ENCODE data around the gene STATH.
"Not testable (repeated sequence)": the region's sequence is repeated elsewhere in the genome, so short reads cannot be mapped to it uniquely, and the experiment has no call there.

The STATH gene

GRCh38 chr4:69995526-69996016, at the start of gene STATH:
STATH (plus strand) TSS chr4:69995966; CDS start chr4:69998438, 2,472 bp downstream.
- DNase-seq: no peak

GRCh38 chr4:69951602-69952001, 44.2 kb upstream of the STATH start:
- DNase-seq: no peak

- no peak for DNase-seq
Measured at GRCh38 chr4:69957209-69957608, 38.6 kb upstream of the STATH start.

- DNase-seq: no peak
Measured at GRCh38 chr4:69965628-69966027, 30.1 kb upstream of the STATH start, which contains the start of gene CSN2. CSN2 (minus strand) TSS chr4:69965728; CDS start chr4:69960995, 4,733 bp downstream.

GRCh38 chr4:69970071-69970470, 25.7 kb upstream of the STATH start:
- no peak for DNase-seq

GRCh38 chr4:69974631-69975030, 21.1 kb upstream of the STATH start:
- no peak for DNase-seq

GRCh38 chr4:69977582-69977981, 18.2 kb upstream of the STATH start:
- DNase-seq: no peak

GRCh38 chr4:69984030-69984443, 11.7 kb upstream of the STATH start:
- DNase-seq: no peak

GRCh38 chr4:69986663-69987062, 9.1 kb upstream of the STATH start:
- DNase-seq: no peak

- no peak for DNase-seq
Measured at GRCh38 chr4:69991016-69991415, 4.8 kb upstream of the STATH start.

- no peak for DNase-seq
Measured at GRCh38 chr4:69994782-69995181, 984 bp upstream of the STATH start.

- no peak for DNase-seq
Measured at GRCh38 chr4:69999420-69999819, 3.7 kb downstream of the STATH start.

GRCh38 chr4:70000711-70001110, 4.9 kb downstream of the STATH start:
- DNase-seq: no peak

- DNase-seq: no peak
Measured at GRCh38 chr4:70002507-70002906, 6.7 kb downstream of the STATH start.

GRCh38 chr4:70008771-70009170, 13.0 kb downstream of the STATH start:
- DNase-seq: no peak

- not testable (repeated sequence) for DNase-seq
Measured at GRCh38 chr4:70019006-70019405, 23.2 kb downstream of the STATH start.

- no peak for DNase-seq
Measured at GRCh38 chr4:70023218-70023617, 27.5 kb downstream of the STATH start.

- DNase-seq: no peak
Measured at GRCh38 chr4:70027011-70027410, 31.2 kb downstream of the STATH start.

- DNase-seq: not testable (repeated sequence)
Measured at GRCh38 chr4:70028159-70028558, 32.4 kb downstream of the STATH start, which contains the start of gene HTN3. HTN3 (plus strand) TSS chr4:70028459; CDS start chr4:70030741, 2,282 bp downstream.

GRCh38 chr4:70037559-70037958, 41.8 kb downstream of the STATH start:
- DNase-seq: not testable (repeated sequence)

- not testable (repeated sequence) for DNase-seq
Measured at GRCh38 chr4:70039928-70040327, 44.2 kb downstream of the STATH start.

- no peak for DNase-seq
Measured at GRCh38 chr4:70041652-70042286, 46.0 kb downstream of the STATH start.

- DNase-seq: not testable (repeated sequence)
Measured at GRCh38 chr4:70050138-70050537, 54.4 kb downstream of the STATH start, which contains the start of gene HTN1. HTN1 (plus strand) TSS chr4:70050438; CDS start chr4:70053077, 2,639 bp downstream.
